ENCODE measurements around the gene RPL6.
"Not testable (repeated sequence)": the region's sequence is repeated elsewhere in the genome, so short reads cannot be mapped to it uniquely, and the experiment has no call there.

The RPL6 gene

GRCh38 chr12:112401054-112401453 lies 8.4 kb downstream of the RPL6 start:
- no peak overlapping the region for H3K4me2 ChIP-seq (ENCODE audit: low read length)
- H3K56ac ChIP-seq (ENCODE audit: low read length) = no peak overlapping the region
- no peaks in the 10 kb centered on the region for H3K27me3 ChIP-seq (ENCODE audit: insufficient read depth, low read length, poor library complexity)
- no peaks in the 10 kb centered on the region for H3K79me1 ChIP-seq (ENCODE audit: low read length)
- H3K18ac ChIP-seq (ENCODE audit: low read length) = no peak overlapping the region
- H3K23ac ChIP-seq (ENCODE audit: low read length) = no peak overlapping the region
- H4K8ac ChIP-seq (ENCODE audit: low read depth, low read length) = no peak overlapping the region
- no peak overlapping the region for H3K4ac ChIP-seq (ENCODE audit: low read depth, low read length)
- DNase-seq = no peak
- peaks cover 7% of the 10 kb centered on the region for H3K36me3 ChIP-seq (ENCODE audit: control insufficient read depth, insufficient read depth, low read length)
- no peak overlapping the region for H4K5ac ChIP-seq (ENCODE audit: low read length)
- H3K79me2 ChIP-seq (ENCODE audit: control insufficient read depth, insufficient read depth, low read length) = no peaks in the 10 kb centered on the region
- H3K9ac ChIP-seq (ENCODE audit: low read length) = no peak overlapping the region
- H2BK120ac ChIP-seq (ENCODE audit: low read depth, low read length) = no peak overlapping the region
- H2AK5ac ChIP-seq (ENCODE audit: low read length) = no peak overlapping the region
- H3K27ac ChIP-seq (ENCODE audit: low read depth, low read length) = no peak overlapping the region
- WGBS (ENCODE audit: extremely low coverage, insufficient coverage, low lambda C conversion rate) = no CpG with 5 or more reads among the region's 5 CpGs
- H3K4me1 ChIP-seq (ENCODE audit: control insufficient read depth, low read depth, low read length) = no peaks in the 10 kb centered on the region
- no peak overlapping the region for H2BK5ac ChIP-seq (ENCODE audit: low read length)
- H3K4me3 ChIP-seq (ENCODE audit: low read length) = no peak overlapping the region
- H2BK15ac ChIP-seq (replicated peaks; ENCODE audit: low read depth) = no peak overlapping the region

GRCh38 chr12:112393328-112393727 lies 16.1 kb downstream of the RPL6 start:
- no peak overlapping the region for H2BK5ac ChIP-seq (ENCODE audit: low read length)
- H3K9ac ChIP-seq (ENCODE audit: low read length) = no peak overlapping the region
- no peak overlapping the region for H3K18ac ChIP-seq (ENCODE audit: low read length)
- no peak overlapping the region for H4K8ac ChIP-seq (ENCODE audit: low read depth, low read length)
- DNase-seq = no peak
- no peaks in the 10 kb centered on the region for H3K79me2 ChIP-seq (ENCODE audit: control insufficient read depth, insufficient read depth, low read length)
- no peaks in the 10 kb centered on the region for H3K36me3 ChIP-seq (ENCODE audit: control insufficient read depth, insufficient read depth, low read length)
- H3K4ac ChIP-seq (ENCODE audit: low read depth, low read length) = no peak overlapping the region
- no peaks in the 10 kb centered on the region for H3K4me1 ChIP-seq (ENCODE audit: control insufficient read depth, low read depth, low read length)
- no CpG with 5 or more reads among the region's 1 CpG for WGBS (ENCODE audit: extremely low coverage, insufficient coverage, low lambda C conversion rate)
- H3K27ac ChIP-seq (ENCODE audit: low read depth, low read length) = no peak overlapping the region
- H2BK15ac ChIP-seq (replicated peaks; ENCODE audit: low read depth) = no peak overlapping the region
- no peak overlapping the region for H2BK120ac ChIP-seq (ENCODE audit: low read depth, low read length)
- H4K5ac ChIP-seq (ENCODE audit: low read length) = no peak overlapping the region
- no peak overlapping the region for H3K4me3 ChIP-seq (ENCODE audit: low read length)
- no peak overlapping the region for H2AK5ac ChIP-seq (ENCODE audit: low read length)
- H3K4me2 ChIP-seq (ENCODE audit: low read length) = no peak overlapping the region
- no peaks in the 10 kb centered on the region for H3K79me1 ChIP-seq (ENCODE audit: low read length)
- H3K56ac ChIP-seq (ENCODE audit: low read length) = no peak overlapping the region
- no peaks in the 10 kb centered on the region for H3K27me3 ChIP-seq (ENCODE audit: insufficient read depth, low read length, poor library complexity)
- H3K23ac ChIP-seq (ENCODE audit: low read length) = no peak overlapping the region

- not testable (repeated sequence) for H3K4me2 ChIP-seq (ENCODE audit: low read length); H2BK5ac ChIP-seq (ENCODE audit: low read length); H3K4me3 ChIP-seq (ENCODE audit: low read length); H4K5ac ChIP-seq (ENCODE audit: low read length); H2BK15ac ChIP-seq (replicated peaks; ENCODE audit: low read depth); H3K27me3 ChIP-seq (ENCODE audit: insufficient read depth, low read length, poor library complexity); H3K23ac ChIP-seq (ENCODE audit: low read length); H3K79me2 ChIP-seq (ENCODE audit: control insufficient read depth, insufficient read depth, low read length); H3K18ac ChIP-seq (ENCODE audit: low read length); DNase-seq; H3K4me1 ChIP-seq (ENCODE audit: control insufficient read depth, low read depth, low read length); H2AK5ac ChIP-seq (ENCODE audit: low read length); H3K9ac ChIP-seq (ENCODE audit: low read length); H3K36me3 ChIP-seq (ENCODE audit: control insufficient read depth, insufficient read depth, low read length); H2BK120ac ChIP-seq (ENCODE audit: low read depth, low read length); H4K8ac ChIP-seq (ENCODE audit: low read depth, low read length); H3K56ac ChIP-seq (ENCODE audit: low read length); H3K79me1 ChIP-seq (ENCODE audit: low read length); H3K27ac ChIP-seq (ENCODE audit: low read depth, low read length); H3K4ac ChIP-seq (ENCODE audit: low read depth, low read length)
- WGBS (ENCODE audit: extremely low coverage, insufficient coverage, low lambda C conversion rate) = no CpG with 5 or more reads among the region's 4 CpGs
Observed at GRCh38 chr12:112389922-112390654, 19.3 kb downstream of the RPL6 start.

GRCh38 chr12:112389228-112389627 lies 20.2 kb downstream of the RPL6 start:
- no CpG with 5 or more reads among the region's 4 CpGs for WGBS (ENCODE audit: extremely low coverage, insufficient coverage, low lambda C conversion rate)

GRCh38 chr12:112386726-112387125 lies 22.7 kb downstream of the RPL6 start:
- no CpG with 5 or more reads among the region's 3 CpGs for WGBS (ENCODE audit: extremely low coverage, insufficient coverage, low lambda C conversion rate)
- H3K18ac ChIP-seq (ENCODE audit: low read length) = no peak overlapping the region
- no peak overlapping the region for H3K9ac ChIP-seq (ENCODE audit: low read length)
- H2BK15ac ChIP-seq (replicated peaks; ENCODE audit: low read depth) = no peak overlapping the region
- H2BK5ac ChIP-seq (ENCODE audit: low read length) = no peak overlapping the region
- no peaks in the 10 kb centered on the region for H3K36me3 ChIP-seq (ENCODE audit: control insufficient read depth, insufficient read depth, low read length)
- no peak overlapping the region for H4K5ac ChIP-seq (ENCODE audit: low read length)
- no peak overlapping the region for H3K4me2 ChIP-seq (ENCODE audit: low read length)
- H3K23ac ChIP-seq (ENCODE audit: low read length) = no peak overlapping the region
- H4K8ac ChIP-seq (ENCODE audit: low read depth, low read length) = no peak overlapping the region
- no peak overlapping the region for H2BK120ac ChIP-seq (ENCODE audit: low read depth, low read length)
- no peak overlapping the region for H2AK5ac ChIP-seq (ENCODE audit: low read length)
- no peak for DNase-seq
- H3K27me3 ChIP-seq (ENCODE audit: insufficient read depth, low read length, poor library complexity) = no peaks in the 10 kb centered on the region
- H3K56ac ChIP-seq (ENCODE audit: low read length) = no peak overlapping the region
- H3K4ac ChIP-seq (ENCODE audit: low read depth, low read length) = no peak overlapping the region
- H3K27ac ChIP-seq (ENCODE audit: low read depth, low read length) = no peak overlapping the region
- H3K79me2 ChIP-seq (ENCODE audit: control insufficient read depth, insufficient read depth, low read length) = no peaks in the 10 kb centered on the region
- no peaks in the 10 kb centered on the region for H3K4me1 ChIP-seq (ENCODE audit: control insufficient read depth, low read depth, low read length)
- no peaks in the 10 kb centered on the region for H3K79me1 ChIP-seq (ENCODE audit: low read length)
- no peak overlapping the region for H3K4me3 ChIP-seq (ENCODE audit: low read length)

More at GRCh38 chr12:112389228-112389627, 20.2 kb downstream of the RPL6 start:
- no peak overlapping the region for H3K9ac ChIP-seq (ENCODE audit: low read length)
- no peaks in the 10 kb centered on the region for H3K36me3 ChIP-seq (ENCODE audit: control insufficient read depth, insufficient read depth, low read length)
- no peaks in the 10 kb centered on the region for H3K27me3 ChIP-seq (ENCODE audit: insufficient read depth, low read length, poor library complexity)
- no peak overlapping the region for H3K23ac ChIP-seq (ENCODE audit: low read length)
- no peak overlapping the region for H2BK120ac ChIP-seq (ENCODE audit: low read depth, low read length)
- no peak overlapping the region for H3K56ac ChIP-seq (ENCODE audit: low read length)
- no peak overlapping the region for H4K8ac ChIP-seq (ENCODE audit: low read depth, low read length)
- H2BK5ac ChIP-seq (ENCODE audit: low read length) = no peak overlapping the region
- DNase-seq = no peak
- H2BK15ac ChIP-seq (replicated peaks; ENCODE audit: low read depth) = no peak overlapping the region
- H3K4ac ChIP-seq (ENCODE audit: low read depth, low read length) = no peak overlapping the region
- no peaks in the 10 kb centered on the region for H3K79me2 ChIP-seq (ENCODE audit: control insufficient read depth, insufficient read depth, low read length)
- H3K4me3 ChIP-seq (ENCODE audit: low read length) = no peak overlapping the region
- H4K5ac ChIP-seq (ENCODE audit: low read length) = no peak overlapping the region
- no peak overlapping the region for H3K27ac ChIP-seq (ENCODE audit: low read depth, low read length)
- H2AK5ac ChIP-seq (ENCODE audit: low read length) = no peak overlapping the region
- H3K18ac ChIP-seq (ENCODE audit: low read length) = no peak overlapping the region
- no peaks in the 10 kb centered on the region for H3K4me1 ChIP-seq (ENCODE audit: control insufficient read depth, low read depth, low read length)
- H3K79me1 ChIP-seq (ENCODE audit: low read length) = no peaks in the 10 kb centered on the region
- H3K4me2 ChIP-seq (ENCODE audit: low read length) = no peak overlapping the region

GRCh38 chr12:112382866-112383265 lies 26.5 kb downstream of the RPL6 start:
- no peaks in the 10 kb centered on the region for H3K4me1 ChIP-seq (ENCODE audit: control insufficient read depth, low read depth, low read length)
- no peaks in the 10 kb centered on the region for H3K27me3 ChIP-seq (ENCODE audit: insufficient read depth, low read length, poor library complexity)
- no peak overlapping the region for H3K27ac ChIP-seq (ENCODE audit: low read depth, low read length)

More at GRCh38 chr12:112382866-112383265, 26.5 kb downstream of the RPL6 start:
- H2BK120ac ChIP-seq (ENCODE audit: low read depth, low read length) = no peak overlapping the region
- H3K79me2 ChIP-seq (ENCODE audit: control insufficient read depth, insufficient read depth, low read length) = peaks cover 8% of the 10 kb centered on the region
- no peak overlapping the region for H2BK15ac ChIP-seq (replicated peaks; ENCODE audit: low read depth)
- H4K5ac ChIP-seq (ENCODE audit: low read length) = no peak overlapping the region
- no peak overlapping the region for H2AK5ac ChIP-seq (ENCODE audit: low read length)
- no CpG with 5 or more reads among the region's 11 CpGs for WGBS (ENCODE audit: extremely low coverage, insufficient coverage, low lambda C conversion rate)
- DNase-seq = no peak
- peak overlapping the region; percentile 88 for H3K56ac ChIP-seq (ENCODE audit: low read length)
- H2BK5ac ChIP-seq (ENCODE audit: low read length) = no peak overlapping the region
- H3K36me3 ChIP-seq (ENCODE audit: control insufficient read depth, insufficient read depth, low read length) = no peaks in the 10 kb centered on the region
- no peak overlapping the region for H3K18ac ChIP-seq (ENCODE audit: low read length)
- H3K79me1 ChIP-seq (ENCODE audit: low read length) = peaks cover 5% of the 10 kb centered on the region
- peak overlapping the region; percentile 41 for H4K8ac ChIP-seq (ENCODE audit: low read depth, low read length)
- no peak overlapping the region for H3K23ac ChIP-seq (ENCODE audit: low read length)
- no peak overlapping the region for H3K4me2 ChIP-seq (ENCODE audit: low read length)
- H3K4ac ChIP-seq (ENCODE audit: low read depth, low read length) = no peak overlapping the region
- no peak overlapping the region for H3K4me3 ChIP-seq (ENCODE audit: low read length)
- H3K9ac ChIP-seq (ENCODE audit: low read length) = peak overlapping the region; percentile 84
